Lower leg skin (tissue), 4 donors: ENCODE data around the gene SWAP70. TPM values are rescaled to one million over a fixed set of nuclear protein-coding genes. Genes with fewer than 3 reads are reported as not detected.

Experiments used
- DNase-seq, 2 donors: peaks; one replicate each; pipeline ENCODE4 v3.0.0-alpha.2; 2019; ENCODE audit warnings: low spot score in 2 of 2
- H3K4me3 ChIP-seq: fragments of 200-600 bp; sonication (generic); 2 replicates; pipeline ENCODE4 v1.5.1; 2017; ENCODE audit warnings: mild to moderate bottlenecking, low read depth; ENCODE audit not compliant: poor library complexity, severe bottlenecking
- CTCF ChIP-seq, 3 donors: fragments of 450-650 bp; IDR thresholded peaks; one replicate each; pipeline ENCODE4 v1.5.1; 2016; ENCODE audit warnings: antibody characterized with exemption in 3 of 3, mild to moderate bottlenecking in 3 of 3, moderate library complexity in 2 of 3
- POLR2A ChIP-seq, 2 donors: fragments of 450-650 bp; IDR thresholded peaks; one replicate each; pipeline ENCODE4 v1.6.1; 2016 to 2017; ENCODE audit warnings: antibody characterized with exemption in 2 of 2, mild to moderate bottlenecking in 1 of 2, moderate library complexity in 1 of 2
- WGBS, 2 donors: methylation state at CpG; one replicate each; pipeline ENCODE4 v1.1.5; 2018; 5-methylcytosine and 5-hydroxymethylcytosine counted together
- intact Hi-C: fragments of 100-400 bp; cut with DNase I; formaldehyde crosslinking; loops from one replicate; pipeline ENCODE4 v1.15.0; 2023; ENCODE audit warnings: low total_unique reads
- total RNA-seq, 4 donors: library from RNA; depleted of rRNA; stranded (reverse); fragments of >200 nt; gene quantifications; one replicate each; pipeline ENCODE4 v1.1.0, GENCODE V29; 2016

Gene SWAP70
- total RNA-seq, 4 donors from 2014 or later: 40.8 to 83.1 (median 56.3) TPM

GRCh38 chr11:9664276-9665171 is 647 bp downstream of the SWAP70 start:
- 1 to 2% methylated on average over 25 of the region's 43 CpGs for WGBS, 2 donors
- peak overlapping the region; percentile 66 for H3K4me3 ChIP-seq
- TF ChIP-seq CTCF (IDR thresholded peaks at IDR 0.05): no peak
- TF ChIP-seq POLR2A (IDR thresholded peaks at IDR 0.05): no peak
- intact Hi-C loops: no loop called here
- DNase-seq: peak; percentile 41 to 92

- no peak for TF ChIP-seq POLR2A (IDR thresholded peaks at IDR 0.05)
- TF ChIP-seq CTCF (IDR thresholded peaks at IDR 0.05): no peak
- no peak for DNase-seq
- H3K4me3 ChIP-seq: no peak overlapping the region
- intact Hi-C loops: no loop called here
- 97 to 98% methylated on average over 2 of the region's 2 CpGs for WGBS, 2 donors
These were observed 1.9 kb downstream of the SWAP70 start for GRCh38 chr11:9665749-9666148.

- no peak for DNase-seq
- intact Hi-C loops: no loop called here
- WGBS, 2 donors: 94 to 95% methylated on average over 6 of the region's 6 CpGs
- no peak overlapping the region for H3K4me3 ChIP-seq
- TF ChIP-seq POLR2A (IDR thresholded peaks at IDR 0.05) (no peak), CTCF (IDR thresholded peaks at IDR 0.05) (no peak)
These were observed 6.1 kb downstream of the SWAP70 start for GRCh38 chr11:9669954-9670353.

GRCh38 chr11:9672288-9672916 is 8.5 kb downstream of the SWAP70 start:
- intact Hi-C loops: no loop called here
- H3K4me3 ChIP-seq: no peak overlapping the region
- TF ChIP-seq POLR2A (IDR thresholded peaks at IDR 0.05) (no peak), CTCF (IDR thresholded peaks at IDR 0.05) (no peak)
- WGBS, 2 donors: 82% methylated on average over 3 of the region's 3 CpGs
- DNase-seq: no peak

- intact Hi-C loops: no loop called here
- 97% methylated on average over 4 of the region's 4 CpGs for WGBS, 2 donors
- H3K4me3 ChIP-seq: no peak overlapping the region
- no peak for DNase-seq
- TF ChIP-seq CTCF (IDR thresholded peaks at IDR 0.05) (no peak), POLR2A (IDR thresholded peaks at IDR 0.05) (no peak)
These were observed 9.0 kb downstream of the SWAP70 start for GRCh38 chr11:9672918-9673317.
